ENCODE data around the gene BNIP3.

DNA sequence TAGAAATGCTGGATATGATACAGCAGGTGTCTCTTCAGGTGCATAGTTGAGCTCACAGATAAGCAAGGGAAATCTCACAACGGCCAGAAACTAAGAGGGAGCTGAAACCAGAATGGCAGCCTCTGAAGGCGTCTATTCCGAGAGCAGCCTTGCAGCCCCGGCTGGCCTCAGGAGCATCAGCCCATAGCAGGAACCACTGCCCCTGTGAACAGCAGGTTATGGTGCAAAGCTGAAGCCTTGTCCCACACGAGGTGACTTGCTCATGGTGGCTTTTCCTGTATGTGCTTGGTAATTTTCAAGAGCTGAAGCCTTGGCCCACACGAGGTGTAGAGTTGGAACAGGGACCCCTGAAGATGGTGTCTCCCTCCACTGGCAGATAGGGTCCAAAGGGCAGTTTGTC, 33.2 kb downstream of the BNIP3 start:
- no peak for TF ChIP-seq SUZ12 (IDR thresholded peaks at IDR 0.05; ENCODE audit: extremely low read depth, insufficient read depth, insufficient read length)
- TF ChIP-seq YY1 (IDR thresholded peaks at IDR 0.05; ENCODE audit: insufficient read depth, insufficient read length), result no peak
- no peak for TF ChIP-seq ZNF274 (IDR thresholded peaks at IDR 0.05; ENCODE audit: low read depth, low read length)
